Measurements from ENCODE around the gene RPUSD1. TPM values are rescaled to one million over a fixed set of nuclear protein-coding genes. Genes with fewer than 3 reads are reported as not detected.

Gene RPUSD1
- total RNA-seq, 1 donor from 2014 or later: 9.7 TPM

DNA sequence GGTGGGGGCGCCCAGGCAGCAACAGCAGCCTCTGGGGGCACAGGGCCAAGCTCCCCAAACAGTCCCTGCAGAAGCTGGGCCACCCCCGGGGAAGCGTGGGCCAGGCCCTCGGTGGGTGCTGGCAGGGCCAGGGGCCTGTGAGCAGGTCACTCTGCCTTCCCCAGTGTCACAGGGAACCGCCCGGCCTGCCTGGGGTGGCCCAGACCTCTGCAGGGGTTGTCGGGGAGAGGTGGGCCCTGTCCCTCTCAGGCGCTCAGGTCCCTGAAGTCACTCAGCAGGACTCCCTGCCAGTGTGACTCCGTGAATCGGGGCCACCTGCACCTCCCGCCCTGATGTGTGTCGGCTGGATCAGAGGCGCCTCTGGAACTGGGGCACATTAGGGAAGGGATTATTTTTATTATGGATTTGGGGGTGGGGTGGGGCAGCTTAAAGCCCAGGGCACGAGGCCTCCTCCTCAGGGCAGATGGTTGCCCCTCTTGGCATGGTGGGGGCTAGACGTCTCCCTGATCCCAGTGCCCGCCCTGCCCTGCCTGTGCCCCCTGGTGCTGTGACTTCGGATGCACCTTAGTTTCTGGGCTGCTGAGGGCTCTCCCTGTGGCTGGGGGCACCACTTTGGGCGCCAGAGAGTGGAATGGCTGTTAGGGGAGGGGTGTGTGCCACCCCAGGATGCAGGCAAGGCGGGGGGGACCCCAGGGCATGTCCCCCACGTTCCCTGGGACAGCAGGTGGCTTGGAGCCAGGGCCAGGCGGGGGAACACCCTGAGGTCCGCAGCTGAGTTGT, 13.6 kb upstream of the RPUSD1 start:
- DNase-seq (ENCODE audit: missing footprints) (no peak), ATAC-seq (no peak)
- intact Hi-C loops (cut with DNase I): no loop called here

DNA sequence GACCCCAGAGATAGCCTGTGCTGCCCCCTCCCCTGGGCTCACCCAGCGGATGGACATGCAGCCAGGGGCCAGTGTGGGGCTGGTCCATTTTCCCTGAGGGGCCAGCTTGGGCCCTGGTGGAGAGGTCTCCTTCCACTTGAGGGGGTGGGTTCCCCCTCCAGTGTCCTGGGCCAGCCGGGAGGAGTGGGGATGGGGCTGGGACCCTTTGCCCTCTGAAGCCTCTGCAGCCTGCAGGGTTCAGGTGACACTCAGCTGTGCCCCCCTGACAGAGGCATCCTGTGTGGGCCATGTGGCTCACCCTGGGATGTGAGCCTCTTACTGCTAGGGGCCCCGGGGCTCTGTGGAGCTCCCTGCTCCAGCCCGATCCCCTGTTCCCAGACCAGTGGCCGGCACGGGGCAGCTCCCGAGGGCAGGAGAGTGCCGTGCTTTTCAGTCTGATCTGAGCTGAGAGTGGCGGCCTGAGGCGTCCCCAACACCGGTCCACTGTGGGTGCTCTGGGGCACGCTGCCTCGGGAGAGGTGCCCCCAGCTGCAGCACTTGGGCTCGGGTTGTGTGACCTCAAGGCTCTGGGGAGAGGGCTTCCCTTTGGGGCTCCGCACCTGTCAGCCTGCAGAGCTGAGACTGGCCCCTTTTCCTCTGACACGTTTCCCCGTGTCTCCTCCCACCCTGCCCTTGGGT, 12.8 kb upstream of the RPUSD1 start:
- DNase-seq (ENCODE audit: missing footprints) (no peak), ATAC-seq (no peak)
- intact Hi-C loops (cut with DNase I): no loop called here

DNA sequence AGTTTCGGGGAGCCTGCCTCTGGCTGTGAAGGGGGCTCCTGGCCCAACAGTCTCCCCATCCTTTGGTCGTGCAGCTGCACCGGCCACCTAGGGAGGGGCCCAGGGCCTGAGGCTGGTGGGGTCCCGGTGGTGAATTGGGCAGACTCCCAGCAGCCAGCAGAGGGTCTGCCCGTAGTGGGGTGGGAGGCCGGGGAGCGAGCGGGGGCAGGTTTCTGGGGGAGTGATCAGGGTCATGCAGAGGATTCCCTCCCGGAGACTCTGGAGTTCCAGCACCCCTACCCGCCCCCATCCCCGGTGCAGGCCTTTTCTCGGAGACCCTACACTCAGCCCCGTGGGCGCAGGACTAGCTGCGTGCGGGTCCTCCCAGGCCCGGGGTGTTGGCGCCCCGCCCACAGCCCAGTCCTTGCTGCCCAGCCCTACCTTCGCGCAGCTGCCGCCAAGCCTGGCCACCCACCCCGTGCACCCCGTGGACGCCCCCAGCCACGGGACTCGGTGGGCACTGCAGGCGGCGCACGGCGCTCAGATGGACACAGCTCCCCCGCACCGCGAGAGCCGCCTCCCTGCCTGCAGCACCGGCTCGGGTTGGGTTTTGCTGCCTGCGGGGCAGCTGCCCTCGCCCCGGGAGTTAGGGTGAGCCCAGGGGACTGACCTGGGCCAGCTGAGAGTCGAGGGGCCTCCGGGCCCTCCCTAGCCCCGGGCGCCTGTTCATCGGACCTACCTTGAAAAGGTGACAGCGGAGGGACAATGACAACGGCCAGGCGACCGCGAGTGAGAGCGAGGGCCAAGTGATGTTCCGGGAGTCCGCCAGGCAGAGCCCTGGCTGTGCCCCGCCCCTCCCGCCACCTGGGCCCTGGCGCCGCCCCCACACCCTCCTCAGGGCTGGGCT, 12.0 kb upstream of the RPUSD1 start, which contains the start of gene GNG13:
TSS of gene GNG13 (minus strand) at position 787 of the 886 bp plus-strand sequence. CDS start 1,657 bp downstream, outside the sequence.
- DNase-seq (ENCODE audit: missing footprints): no peak
- intact Hi-C loops (cut with DNase I): no loop called here
- ATAC-seq: no peak

DNA sequence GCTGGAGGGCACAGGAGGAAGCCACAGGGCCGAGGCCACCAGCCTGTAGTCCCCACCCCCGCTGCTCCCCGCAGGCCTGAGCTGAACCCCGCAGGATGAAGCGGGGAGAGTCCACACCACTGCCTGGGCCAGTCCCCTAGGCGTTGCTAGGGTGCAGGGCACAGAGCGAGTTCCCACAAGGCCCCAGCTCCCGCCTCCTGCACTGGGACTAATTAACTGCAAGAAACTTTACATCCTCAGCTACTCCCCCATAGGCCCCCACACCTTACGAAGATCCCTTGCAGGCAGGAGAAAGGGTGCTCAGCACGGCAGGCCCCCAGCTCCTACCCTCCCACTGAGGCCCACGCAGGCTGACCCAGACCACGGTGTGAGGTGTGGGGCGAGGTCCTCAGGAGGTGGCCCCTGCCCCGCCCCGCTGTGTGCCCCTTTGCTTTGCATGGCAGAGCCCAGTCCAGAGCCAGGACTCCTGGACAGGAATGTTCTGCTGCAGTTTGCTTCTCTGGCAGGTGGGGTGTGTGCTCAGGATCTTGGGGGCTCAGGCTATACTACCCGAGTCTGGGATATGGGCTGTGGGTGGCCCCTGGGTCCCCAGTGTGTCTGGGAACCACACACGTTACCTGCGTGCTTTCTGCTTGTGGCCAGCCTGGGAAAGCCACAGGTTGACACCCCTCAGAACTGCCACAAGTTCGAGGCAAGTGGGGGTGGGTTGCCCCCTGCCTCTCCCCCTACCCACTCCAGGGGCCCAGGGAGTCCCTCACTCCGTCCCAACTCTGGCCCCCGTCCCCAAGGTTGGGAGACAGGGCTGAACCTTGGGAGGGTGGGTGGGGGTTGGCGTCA, 11.1 kb upstream of the RPUSD1 start:
- DNase-seq (ENCODE audit: missing footprints) (no peak), ATAC-seq (no peak)
- intact Hi-C loops (cut with DNase I): no loop called here

DNA sequence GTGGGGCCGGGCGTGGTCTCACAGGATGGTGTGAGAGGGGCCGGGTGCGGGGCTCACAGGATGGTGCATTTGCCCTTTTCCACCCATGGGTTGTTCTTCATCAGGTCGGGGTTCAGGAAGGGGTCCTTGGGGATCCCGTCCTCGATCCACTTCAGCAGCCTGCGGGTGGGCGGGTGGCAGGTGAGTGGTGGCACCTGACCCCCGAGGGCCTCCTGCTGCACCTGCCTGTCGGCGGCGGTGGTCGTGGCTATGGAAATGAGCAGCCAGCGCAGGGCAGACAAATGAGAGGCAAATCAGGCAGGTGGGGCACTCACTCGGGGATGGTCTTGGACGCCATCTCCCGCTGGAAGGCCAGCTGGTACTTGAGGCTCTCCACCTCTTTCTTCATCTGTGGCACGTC, 10.5 kb upstream of the RPUSD1 start:
- DNase-seq (ENCODE audit: missing footprints): no peak
- ATAC-seq: no peak
- intact Hi-C loops (cut with DNase I): no loop called here

DNA sequence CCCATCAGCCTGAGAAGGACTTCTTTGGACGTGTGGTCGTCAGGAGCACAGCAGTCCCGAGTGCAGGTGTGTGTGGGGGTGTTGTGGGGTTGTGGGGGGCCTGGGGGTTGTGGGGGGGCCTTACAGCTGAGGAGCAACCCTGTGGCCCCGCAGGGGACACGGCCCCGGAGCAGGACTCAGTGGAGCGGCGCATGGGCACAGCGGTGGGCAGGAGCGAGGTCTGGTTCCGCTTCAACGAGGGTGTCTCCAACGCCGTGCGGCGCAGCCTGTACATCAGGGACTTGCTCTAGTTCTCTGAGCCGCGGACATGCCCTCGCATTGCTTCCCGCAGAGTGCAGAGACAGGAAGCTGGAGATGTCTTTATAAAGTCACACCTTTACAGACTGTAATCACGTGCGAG, 9.5 kb upstream of the RPUSD1 start:
- no peak for ATAC-seq
- intact Hi-C loops (cut with DNase I): no loop called here
- no peak for DNase-seq (ENCODE audit: missing footprints)

DNA sequence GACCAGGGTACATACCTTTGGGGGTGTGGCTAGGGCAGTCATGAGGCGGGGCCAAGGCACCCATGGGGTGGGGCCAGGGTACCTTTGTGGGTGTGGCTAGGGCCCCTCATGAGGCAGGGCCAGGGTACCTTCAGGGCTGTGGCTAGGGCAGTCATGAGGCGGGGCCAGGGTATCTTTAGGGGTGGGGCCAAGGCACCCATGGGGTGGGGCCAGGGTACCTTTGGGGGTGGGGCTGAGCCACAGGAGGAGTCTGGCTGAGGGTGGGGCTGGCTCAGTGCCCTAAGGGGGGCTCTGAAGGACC, 8.9 kb upstream of the RPUSD1 start:
- DNase-seq (ENCODE audit: missing footprints) (no peak), ATAC-seq (no peak)
- intact Hi-C loops (cut with DNase I): no loop called here

DNA sequence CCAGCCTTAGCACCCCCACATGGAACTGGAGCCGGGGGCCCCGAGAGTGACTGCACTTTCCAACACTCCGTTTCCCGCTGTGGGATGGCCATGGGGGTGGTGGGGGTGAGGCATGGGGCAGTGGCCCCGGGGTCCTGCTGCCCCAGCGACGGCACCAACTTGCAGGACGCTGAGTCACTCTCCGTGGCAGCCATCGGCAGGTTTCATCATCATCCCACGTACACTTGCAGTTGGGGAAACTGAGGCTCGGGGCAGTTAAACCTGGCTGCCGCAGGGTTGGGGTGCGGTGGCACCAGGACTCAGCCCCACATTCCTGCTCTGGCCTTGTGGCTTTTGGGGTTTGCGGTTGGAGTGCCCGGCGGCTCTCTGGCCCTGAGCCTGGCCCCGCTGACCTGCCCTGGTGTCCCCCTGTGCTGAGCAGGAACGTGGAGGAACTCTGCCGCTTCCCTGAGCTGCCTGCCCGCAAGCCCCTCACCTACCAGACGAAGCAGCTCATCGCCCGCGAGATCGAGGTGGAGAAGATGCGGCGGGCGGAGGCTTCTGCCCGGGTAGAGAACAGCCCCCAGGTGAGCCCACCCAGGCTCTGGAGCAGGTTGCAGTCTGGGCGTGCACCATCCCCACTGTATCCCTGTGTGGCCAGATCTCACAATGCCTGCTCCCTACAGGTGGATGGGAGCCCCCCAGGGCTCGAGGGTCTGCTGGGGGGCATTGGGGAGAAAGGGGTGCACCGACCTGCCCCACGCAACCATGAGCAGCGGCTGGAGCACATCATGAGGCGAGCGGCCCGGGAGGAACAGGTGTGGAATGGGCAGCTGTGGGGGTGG, 8.3 kb upstream of the RPUSD1 start:
- ATAC-seq: no peak

DNA sequence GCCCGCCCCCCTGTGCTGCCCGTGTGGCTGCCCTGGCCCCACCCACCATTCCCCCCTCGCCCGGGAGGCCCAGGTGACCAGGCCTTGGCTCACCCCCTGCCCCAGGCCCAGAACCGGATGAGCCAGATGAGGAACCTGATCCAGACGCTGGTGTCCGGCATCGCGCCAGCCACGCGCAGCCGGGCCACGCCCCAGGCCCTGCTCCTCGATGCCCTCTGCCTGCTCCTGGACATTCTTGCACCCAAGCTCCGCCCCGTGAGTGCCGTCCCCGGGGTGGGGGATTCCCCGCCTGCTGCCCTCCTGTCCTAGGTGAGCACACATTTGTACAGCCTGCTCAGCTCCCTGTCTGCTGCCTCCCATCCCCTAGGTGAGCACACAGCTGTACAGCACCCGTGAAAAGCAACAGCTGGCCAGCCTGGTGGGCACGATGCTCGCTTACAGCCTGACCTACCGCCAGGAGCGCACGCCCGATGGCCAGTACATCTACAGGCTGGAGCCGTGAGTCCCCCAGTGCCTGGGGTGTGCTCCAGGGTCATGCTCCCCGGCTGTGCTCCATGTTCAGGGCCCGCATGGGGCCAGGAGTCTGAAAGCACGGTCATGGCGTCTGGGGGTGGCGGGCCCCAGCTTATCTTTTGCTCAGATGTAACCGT, 7.5 kb upstream of the RPUSD1 start:
- intact Hi-C loops (cut with DNase I): no loop called here
- DNase-seq (ENCODE audit: missing footprints) (no peak), ATAC-seq (no peak)

More for the DNA sequence above, 8.3 kb upstream of the RPUSD1 start:
- DNase-seq (ENCODE audit: missing footprints): no peak
- intact Hi-C loops (cut with DNase I): no loop called here

DNA sequence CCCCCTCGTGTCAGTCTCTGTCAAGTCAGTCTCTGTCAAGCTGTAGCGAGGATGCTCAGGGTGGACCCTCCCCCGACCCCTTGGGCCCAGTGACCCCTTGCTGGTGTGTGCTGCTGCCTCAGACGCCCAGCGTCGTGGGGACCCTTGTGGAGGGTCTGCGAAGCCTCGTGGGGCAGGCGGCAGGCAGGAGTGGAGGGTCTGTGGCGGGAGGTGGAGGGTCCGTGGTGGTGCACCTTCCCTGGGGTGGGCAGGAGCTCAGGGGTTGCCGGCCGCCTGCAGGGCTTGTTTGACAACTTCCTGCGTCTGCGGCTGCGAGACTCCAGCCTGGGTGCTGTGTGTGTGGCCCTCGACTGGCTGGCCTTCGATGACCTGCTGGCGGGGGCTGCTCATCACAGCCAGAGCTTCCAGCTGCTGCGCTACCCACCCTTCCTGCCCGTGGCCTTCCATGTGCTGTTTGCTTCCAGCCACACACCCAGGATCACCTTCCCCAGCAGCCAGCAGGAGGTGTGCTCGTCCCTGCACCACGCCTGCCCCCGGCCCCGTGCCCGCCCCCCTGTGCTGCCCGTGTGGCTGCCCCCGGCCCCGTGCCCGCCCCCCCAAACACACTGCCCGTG, 6.8 kb upstream of the RPUSD1 start:
- DNase-seq (ENCODE audit: missing footprints) (no peak), ATAC-seq (no peak)
- intact Hi-C loops (cut with DNase I): no loop called here

DNA sequence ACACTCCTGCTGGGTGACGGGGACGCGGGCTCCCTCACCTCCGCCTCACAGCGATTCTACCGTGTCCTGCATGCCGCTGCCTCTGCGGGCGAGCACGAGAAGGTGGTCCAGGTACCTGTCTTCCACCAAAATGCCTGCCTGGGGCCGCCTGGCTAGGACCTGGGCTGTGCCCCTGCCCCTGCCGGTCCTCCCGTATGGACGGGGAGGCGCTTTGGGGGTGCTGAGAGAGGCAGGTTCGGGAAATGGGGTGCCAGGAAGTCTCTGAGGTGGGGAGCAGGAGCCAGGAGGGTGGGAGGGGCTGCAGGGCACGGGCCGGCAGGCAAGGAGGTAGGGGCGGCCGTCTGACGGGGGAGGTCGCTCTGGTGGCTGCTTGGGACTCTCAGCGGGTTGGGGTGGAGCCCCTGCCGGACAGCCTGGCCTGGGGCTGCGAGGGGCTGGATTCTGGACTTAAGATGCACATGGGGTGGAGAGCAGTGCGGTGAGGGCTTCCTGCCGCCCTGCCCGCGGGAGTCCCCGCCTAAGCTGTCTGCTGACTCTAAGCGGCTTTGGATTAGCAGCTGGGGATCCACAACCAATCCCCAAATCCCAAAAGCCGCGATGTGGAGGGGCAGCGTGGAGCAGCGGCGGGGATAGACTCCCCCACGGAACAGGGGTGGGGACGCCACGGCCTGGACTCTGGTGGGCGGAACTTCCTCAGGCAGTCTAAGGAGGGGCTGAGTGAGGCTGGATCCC, 6.1 kb upstream of the RPUSD1 start:
- ATAC-seq: no peak
- intact Hi-C loops (cut with DNase I): no loop called here
- no peak for DNase-seq (ENCODE audit: missing footprints)

DNA sequence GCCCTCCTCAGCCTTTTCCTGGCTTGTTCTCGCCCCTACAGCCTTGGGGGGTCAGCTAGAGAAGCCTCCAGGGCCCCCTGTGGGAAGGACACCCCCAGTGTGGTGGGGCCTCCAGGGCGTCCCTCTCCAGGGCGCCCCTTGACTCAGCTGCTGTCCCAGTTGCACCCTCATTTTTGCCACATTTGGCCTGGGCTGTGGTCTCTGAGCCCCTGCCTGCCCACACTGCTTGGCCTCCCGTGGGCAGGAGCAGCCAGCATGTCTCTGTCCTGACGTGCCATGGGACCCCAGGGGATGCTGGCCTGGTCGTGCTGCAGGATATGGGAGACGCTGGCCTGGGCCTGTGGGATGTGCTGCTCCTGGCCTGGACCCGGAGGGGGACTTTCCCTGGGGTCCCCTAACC, 5.2 kb upstream of the RPUSD1 start:
- intact Hi-C loops (cut with DNase I): no loop called here
- ATAC-seq (no peak), DNase-seq (ENCODE audit: missing footprints) (no peak)

DNA sequence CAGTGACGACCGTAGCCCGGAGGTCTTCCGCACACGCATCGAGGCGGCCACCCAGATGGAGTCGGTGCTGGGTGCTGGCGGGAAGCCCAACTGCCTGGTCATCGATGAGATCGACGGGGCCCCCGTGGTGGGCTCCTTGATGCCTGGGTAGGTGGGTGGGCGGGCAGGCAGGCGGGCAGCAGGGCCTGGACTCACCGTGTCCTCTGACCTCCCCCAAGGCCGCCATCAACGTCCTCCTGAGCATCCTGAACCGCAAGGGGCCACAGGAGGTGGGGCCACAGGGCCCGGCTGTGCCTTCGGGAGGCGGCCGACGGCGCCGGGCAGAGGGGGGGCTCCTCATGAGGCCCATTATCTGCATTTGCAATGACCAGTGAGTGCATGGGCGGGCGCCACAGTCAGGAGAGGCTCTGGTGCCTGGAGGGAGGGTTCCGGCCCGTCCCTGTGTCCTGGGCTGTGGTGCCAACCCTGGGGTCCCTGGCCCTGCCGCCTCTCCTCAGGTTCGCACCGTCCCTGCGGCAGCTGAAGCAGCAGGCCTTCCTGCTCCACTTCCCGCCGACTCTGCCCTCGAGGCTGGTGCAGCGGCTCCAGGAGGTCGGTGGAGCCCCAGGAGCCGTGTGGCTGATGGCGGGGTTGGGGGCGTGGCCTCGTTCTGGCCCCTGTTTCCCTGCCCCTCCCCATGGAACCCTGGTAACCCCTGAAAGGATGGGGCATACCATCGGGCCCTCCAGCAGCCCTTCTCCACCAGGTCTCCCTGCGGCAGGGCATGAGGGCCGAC, 4.2 kb upstream of the RPUSD1 start:
- ATAC-seq (no peak), DNase-seq (ENCODE audit: missing footprints) (no peak)
- intact Hi-C loops (cut with DNase I): no loop called here

DNA sequence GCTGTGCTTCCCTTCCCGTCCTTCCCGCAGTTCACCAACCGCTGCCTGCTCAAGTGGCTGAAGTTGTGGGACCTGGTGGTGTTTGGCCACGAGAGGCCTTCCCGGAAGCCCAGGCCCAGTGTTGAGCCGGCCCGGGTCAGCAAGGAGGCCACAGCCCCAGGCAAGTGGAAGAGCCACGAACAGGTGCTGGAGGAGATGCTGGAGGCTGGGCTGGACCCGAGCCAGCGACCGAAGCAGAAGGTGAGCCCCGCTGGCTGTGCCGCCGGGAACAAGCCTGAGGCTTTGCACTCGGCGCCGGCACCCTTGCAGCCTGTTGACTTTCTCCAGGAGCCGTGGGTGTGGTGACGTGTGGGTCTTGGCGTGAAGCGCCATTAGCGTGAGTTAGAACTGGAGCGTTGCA, 3.0 kb upstream of the RPUSD1 start:
- ATAC-seq (no peak), DNase-seq (ENCODE audit: missing footprints) (no peak)
- intact Hi-C loops (cut with DNase I): no loop called here

DNA sequence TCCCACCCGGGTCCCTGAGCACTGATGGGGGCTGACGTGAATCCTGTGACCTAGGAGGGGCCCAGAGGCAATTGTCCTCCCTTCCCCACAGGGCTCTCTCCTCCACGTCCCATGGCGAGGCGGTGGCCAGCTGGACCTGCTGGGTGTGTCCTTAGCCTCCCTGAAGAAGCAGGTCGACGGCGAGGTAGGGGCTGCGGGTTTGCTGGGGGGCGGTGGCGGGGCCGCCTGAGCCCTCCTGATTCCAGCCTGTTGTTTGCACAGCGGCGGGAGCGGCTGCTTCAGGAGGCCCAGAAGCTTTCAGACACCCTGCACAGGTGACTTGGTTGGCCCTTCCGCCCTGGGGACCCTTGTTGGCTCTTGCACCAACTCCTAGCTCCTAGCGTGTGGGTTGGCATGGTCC, 1.9 kb upstream of the RPUSD1 start:
- ATAC-seq (no peak), DNase-seq (ENCODE audit: missing footprints) (no peak)
- intact Hi-C loops (cut with DNase I): no loop called here
